ENCODE results near the gene AP1G2. TPM values are rescaled to one million over a fixed set of nuclear protein-coding genes. Genes with fewer than 3 reads are reported as not detected.

Gene AP1G2
- polyA plus RNA-seq, 1 donor from 2014 or later: 127 TPM

DNA sequence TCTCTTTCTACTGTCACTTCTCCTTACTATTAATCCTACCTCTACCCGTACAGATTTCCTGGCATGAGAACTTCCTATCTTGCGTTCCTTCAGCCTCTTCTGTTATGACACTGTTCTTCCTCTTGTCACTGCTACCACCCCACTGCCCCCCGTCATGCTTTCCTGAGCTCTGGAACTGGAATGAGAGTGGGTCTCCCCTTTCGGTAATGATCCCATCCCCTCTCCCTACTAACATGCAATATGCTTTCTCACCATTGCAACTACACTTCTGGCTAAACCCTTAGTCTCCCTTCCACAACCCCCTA lies 4.9 kb upstream of the AP1G2 start:
- Histone ChIP-seq H3K79me2 (replicated peaks; ENCODE audit: insufficient read depth, low read length) (peaks cover 14% of the 10 kb centered on the region), H2AFZ (ENCODE audit: low read depth, low read length) (no peak overlapping the region), H3K4me3 (ENCODE audit: low read length) (no peak overlapping the region), H3K4me2 (ENCODE audit: low read length) (no peak overlapping the region), H3K27ac (ENCODE audit: low read length) (no peak overlapping the region), H3K36me3 (ENCODE audit: insufficient read depth, low read length) (no peaks in the 10 kb centered on the region), H3K9me2 (ENCODE audit: insufficient read depth, low read length) (no peaks in the 10 kb centered on the region), H3F3A (ENCODE audit: insufficient read depth, low read length, poor library complexity, severe bottlenecking) (no peaks in the 10 kb centered on the region), H3K9me3 (ENCODE audit: low read length) (no peaks in the 10 kb centered on the region), H3K9ac (ENCODE audit: low read length) (no peak overlapping the region), H3K27me3 (ENCODE audit: insufficient read depth, low read depth, low read length) (no peaks in the 10 kb centered on the region), H4K20me1 (ENCODE audit: insufficient read depth) (peaks cover 7% of the 10 kb centered on the region)
- TF ChIP-seq EZH2 (IDR thresholded peaks at IDR 0.05; ENCODE audit: borderline replicate concordance, insufficient read depth, low read length, poor library complexity, severe bottlenecking): no peak
- TF ChIP-seq SMC3 (conservative IDR thresholded peaks at IDR 0.05; ENCODE audit: poor library complexity): no peak
- TF ChIP-seq MXI1 (conservative IDR thresholded peaks at IDR 0.05; ENCODE audit: poor library complexity, severe bottlenecking): no peak
- no peak for TF ChIP-seq RAD21 (conservative IDR thresholded peaks at IDR 0.05)
- no peak for TF ChIP-seq EP300 (conservative IDR thresholded peaks at IDR 0.05; ENCODE audit: poor library complexity, severe bottlenecking)
- no peak for TF ChIP-seq TAF1 (IDR thresholded peaks at IDR 0.05; ENCODE audit: low read depth)
- no peak for TF ChIP-seq CTCF (IDR thresholded peaks at IDR 0.05; ENCODE audit: poor library complexity, severe bottlenecking)
- no peak for TF ChIP-seq POLR2AphosphoS5 (IDR thresholded peaks at IDR 0.05)
- TF ChIP-seq REST (IDR thresholded peaks at IDR 0.05; ENCODE audit: borderline replicate concordance): no peak

GRCh38 chr14:23571701-23572523 lies 4.3 kb upstream of the AP1G2 start:
- no peak overlapping the region for H3K9ac ChIP-seq (ENCODE audit: low read length)
- peaks cover 14% of the 10 kb centered on the region for H3K79me2 ChIP-seq (replicated peaks; ENCODE audit: insufficient read depth, low read length)
- no peaks in the 10 kb centered on the region for H3K9me2 ChIP-seq (ENCODE audit: insufficient read depth, low read length)
- H3F3A ChIP-seq (ENCODE audit: insufficient read depth, low read length, poor library complexity, severe bottlenecking): no peaks in the 10 kb centered on the region
- H3K4me3 ChIP-seq (ENCODE audit: low read length): no peak overlapping the region
- no peaks in the 10 kb centered on the region for H3K27me3 ChIP-seq (ENCODE audit: insufficient read depth, low read depth, low read length)
- H3K27ac ChIP-seq (ENCODE audit: low read length): no peak overlapping the region
- H4K20me1 ChIP-seq (ENCODE audit: insufficient read depth): peaks cover 7% of the 10 kb centered on the region
- no peak overlapping the region for H3K4me2 ChIP-seq (ENCODE audit: low read length)
- H3K9me3 ChIP-seq (ENCODE audit: low read length): no peaks in the 10 kb centered on the region
- TF ChIP-seq REST (IDR thresholded peaks at IDR 0.05; ENCODE audit: borderline replicate concordance): no peak
- TF ChIP-seq EP300 (conservative IDR thresholded peaks at IDR 0.05; ENCODE audit: poor library complexity, severe bottlenecking): no peak
- TF ChIP-seq EZH2 (IDR thresholded peaks at IDR 0.05; ENCODE audit: borderline replicate concordance, insufficient read depth, low read length, poor library complexity, severe bottlenecking): no peak
- no peak for TF ChIP-seq TAF1 (IDR thresholded peaks at IDR 0.05; ENCODE audit: low read depth)
- TF ChIP-seq POLR2AphosphoS5 (IDR thresholded peaks at IDR 0.05): no peak
- no peak for TF ChIP-seq RAD21 (conservative IDR thresholded peaks at IDR 0.05)
- no peak for TF ChIP-seq MXI1 (conservative IDR thresholded peaks at IDR 0.05; ENCODE audit: poor library complexity, severe bottlenecking)
- TF ChIP-seq SMC3 (conservative IDR thresholded peaks at IDR 0.05; ENCODE audit: poor library complexity): no peak
- no peak for TF ChIP-seq CTCF (IDR thresholded peaks at IDR 0.05; ENCODE audit: poor library complexity, severe bottlenecking)
- no peak overlapping the region for H2AFZ ChIP-seq (ENCODE audit: low read depth, low read length)
- no peaks in the 10 kb centered on the region for H3K36me3 ChIP-seq (ENCODE audit: insufficient read depth, low read length)
